ENCODE results near the gene LCK.

- TF ChIP-seq REST (IDR thresholded peaks at IDR 0.05; ENCODE audit: insufficient read depth in 1 of 2, low read depth in 2 of 2, low read length in 1 of 2): no peak
- TF ChIP-seq, protein P1, sequence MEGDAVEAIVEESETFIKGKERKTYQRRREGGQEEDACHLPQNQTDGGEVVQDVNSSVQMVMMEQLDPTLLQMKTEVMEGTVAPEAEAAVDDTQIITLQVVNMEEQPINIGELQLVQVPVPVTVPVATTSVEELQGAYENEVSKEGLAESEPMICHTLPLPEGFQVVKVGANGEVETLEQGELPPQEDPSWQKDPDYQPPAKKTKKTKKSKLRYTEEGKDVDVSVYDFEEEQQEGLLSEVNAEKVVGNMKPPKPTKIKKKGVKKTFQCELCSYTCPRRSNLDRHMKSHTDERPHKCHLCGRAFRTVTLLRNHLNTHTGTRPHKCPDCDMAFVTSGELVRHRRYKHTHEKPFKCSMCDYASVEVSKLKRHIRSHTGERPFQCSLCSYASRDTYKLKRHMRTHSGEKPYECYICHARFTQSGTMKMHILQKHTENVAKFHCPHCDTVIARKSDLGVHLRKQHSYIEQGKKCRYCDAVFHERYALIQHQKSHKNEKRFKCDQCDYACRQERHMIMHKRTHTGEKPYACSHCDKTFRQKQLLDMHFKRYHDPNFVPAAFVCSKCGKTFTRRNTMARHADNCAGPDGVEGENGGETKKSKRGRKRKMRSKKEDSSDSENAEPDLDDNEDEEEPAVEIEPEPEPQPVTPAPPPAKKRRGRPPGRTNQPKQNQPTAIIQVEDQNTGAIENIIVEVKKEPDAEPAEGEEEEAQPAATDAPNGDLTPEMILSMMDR (IDR thresholded peaks at IDR 0.05): no peak
- no peak for TF ChIP-seq SIN3A (IDR thresholded peaks at IDR 0.05; ENCODE audit: borderline replicate concordance, insufficient read depth, low read depth, low read length)
- TF ChIP-seq POLR2AphosphoS5 (IDR thresholded peaks at IDR 0.05; ENCODE audit: low read depth, low read length): no peak
Measured at GRCh38 chr1:32291145-32291707, 40.2 kb downstream of the LCK start.

All from Panc1 (cell line).